ENCODE results near the gene IQCE. TPM values are rescaled to one million over a fixed set of nuclear protein-coding genes. Genes with fewer than 3 reads are reported as not detected.

IQCE gene
- total RNA-seq, 1 experiment from 2014 or later, result 13.4 TPM

GRCh38 chr7:2520131-2520760 lies 38.5 kb upstream of the IQCE start:
- peak; percentile 14 to 34 for TF ChIP-seq CTCF (IDR thresholded peaks at IDR 0.05; ENCODE audit: insufficient read depth in 1 of 2, low read depth in 1 of 2, low read length in 1 of 2, severe bottlenecking in 1 of 2, unreplicated experiment in 1 of 2)
- Histone ChIP-seq H3K27me3 (replicated peaks; ENCODE audit: control insufficient read depth, insufficient read depth, low read length) (no peaks in the 10 kb centered on the region), H3K4me3 (ENCODE audit: low read depth, low read length) (peak overlapping the region; percentile 56), H3K9me3 (no peaks in the 10 kb centered on the region), H3K36me3 (ENCODE audit: control insufficient read depth, insufficient read depth, low read length) (no peaks in the 10 kb centered on the region), H3K4me1 (peaks cover 46% of the 10 kb centered on the region)
- Mint-ChIP-seq H3K4me1 (ENCODE audit: low read depth, unreplicated experiment) (peaks cover 13% of the 10 kb centered on the region), H3K9me3 (ENCODE audit: unreplicated experiment) (no peaks in the 10 kb centered on the region), H3K36me3 (ENCODE audit: insufficient read depth, unreplicated experiment) (peaks cover 14% of the 10 kb centered on the region), H3K4me3 (ENCODE audit: unreplicated experiment) (peak overlapping the region; percentile 81), H3K27ac (ENCODE audit: unreplicated experiment) (no peak overlapping the region), H3K27me3 (ENCODE audit: insufficient read depth, unreplicated experiment) (no peaks in the 10 kb centered on the region)
- intact Hi-C loops (cut with micrococcal nuclease; ENCODE audit: unreplicated experiment), result no loop called here
- ChIA-PET POLR2A (no interaction called here), CTCF (interaction anchor here (0.7 to 1.2 kb wide), 2 partner anchors 39 to 1108 kb away, joined by 3 to 6 read pairs; no protein-coding TSS in a partner anchor)
- peak; percentile 52 to 61 for DNase-seq
- BruUV-seq (replicated peaks), result TSS peak; percentile 62

GRCh38 chr7:2520761-2521290 lies 38.0 kb upstream of the IQCE start:
- BruUV-seq (replicated peaks), result no TSS peak
- POLR2A ChIA-PET, result no interaction called here
- intact Hi-C loops (cut with micrococcal nuclease; ENCODE audit: unreplicated experiment), result no loop called here

GRCh38 chr7:2521341-2521745 lies 37.4 kb upstream of the IQCE start:
- Mint-ChIP-seq H3K4me1 (ENCODE audit: low read depth, unreplicated experiment) (peaks cover 13% of the 10 kb centered on the region), H3K4me3 (ENCODE audit: unreplicated experiment) (peak overlapping the region; percentile 27), H3K27ac (ENCODE audit: unreplicated experiment) (no peak overlapping the region), H3K36me3 (ENCODE audit: insufficient read depth, unreplicated experiment) (peaks cover 14% of the 10 kb centered on the region), H3K9me3 (ENCODE audit: unreplicated experiment) (no peaks in the 10 kb centered on the region), H3K27me3 (ENCODE audit: insufficient read depth, unreplicated experiment) (no peaks in the 10 kb centered on the region)
- no peaks in the 10 kb centered on the region for H3K9me3 ChIP-seq
- POLR2A ChIA-PET, result no interaction called here
- intact Hi-C loops (cut with micrococcal nuclease; ENCODE audit: unreplicated experiment), result no loop called here
- peaks cover 55% of the 10 kb centered on the region for H3K4me1 ChIP-seq
- H3K4me3 ChIP-seq (ENCODE audit: low read depth, low read length), result peak overlapping the region; percentile 3; the same call in 1 of the 2 replicates
- H3K27me3 ChIP-seq (replicated peaks; ENCODE audit: control insufficient read depth, insufficient read depth, low read length), result no peaks in the 10 kb centered on the region
- CTCF ChIA-PET, result no interaction called here
- DNase-seq, result no peak
- no peak for TF ChIP-seq CTCF (IDR thresholded peaks at IDR 0.05; ENCODE audit: insufficient read depth in 1 of 2, low read depth in 1 of 2, low read length in 1 of 2, severe bottlenecking in 1 of 2, unreplicated experiment in 1 of 2)
- BruUV-seq (replicated peaks), result no TSS peak
- no peaks in the 10 kb centered on the region for H3K36me3 ChIP-seq (ENCODE audit: control insufficient read depth, insufficient read depth, low read length)

More at GRCh38 chr7:2520761-2521290, 38.0 kb upstream of the IQCE start:
- no peaks in the 10 kb centered on the region for H3K9me3 Mint-ChIP-seq (ENCODE audit: unreplicated experiment)
- H3K4me3 Mint-ChIP-seq (ENCODE audit: unreplicated experiment), result peak overlapping the region; percentile 81
- no peak overlapping the region for H3K27ac Mint-ChIP-seq (ENCODE audit: unreplicated experiment)
- peak overlapping the region; percentile 56 for H3K4me3 ChIP-seq (ENCODE audit: low read depth, low read length)
- CTCF ChIA-PET, result interaction anchor here (0.7 to 1.2 kb wide), 2 partner anchors 39 to 1108 kb away, joined by 3 to 6 read pairs; no protein-coding TSS in a partner anchor
- DNase-seq, result no peak
- H3K36me3 Mint-ChIP-seq (ENCODE audit: insufficient read depth, unreplicated experiment), result peaks cover 14% of the 10 kb centered on the region
- peaks cover 51% of the 10 kb centered on the region for H3K4me1 ChIP-seq
- H3K9me3 ChIP-seq, result no peaks in the 10 kb centered on the region
- H3K4me1 Mint-ChIP-seq (ENCODE audit: low read depth, unreplicated experiment), result peaks cover 13% of the 10 kb centered on the region
- H3K36me3 ChIP-seq (ENCODE audit: control insufficient read depth, insufficient read depth, low read length), result no peaks in the 10 kb centered on the region
- TF ChIP-seq CTCF (IDR thresholded peaks at IDR 0.05; ENCODE audit: insufficient read depth in 1 of 2, low read depth in 1 of 2, low read length in 1 of 2, severe bottlenecking in 1 of 2, unreplicated experiment in 1 of 2), result no peak
- no peaks in the 10 kb centered on the region for H3K27me3 Mint-ChIP-seq (ENCODE audit: insufficient read depth, unreplicated experiment)
- H3K27me3 ChIP-seq (replicated peaks; ENCODE audit: control insufficient read depth, insufficient read depth, low read length), result no peaks in the 10 kb centered on the region

Measured in Caco-2 (cell line).